Placental epithelial cell (primary cell): ENCODE data around the gene SLC12A8. TPM values are rescaled to one million over a fixed set of nuclear protein-coding genes. Genes with fewer than 3 reads are reported as not detected.

ENCODE experiments used
- small RNA-seq: library from RNA; depleted of rRNA; stranded (forward); fragments of <200 nt; gene quantifications from one replicate; pipeline ENCODE3, GENCODE V24; 2012
- total RNA-seq: library from RNA; depleted of rRNA; stranded (reverse); fragments of >200 nt; gene quantifications from 2 replicates; pipeline ENCODE4 v1.2.3, GENCODE V29; 2012

Gene SLC12A8
- 10.2 and 25.1 TPM in 2 replicates for total RNA-seq

DNA sequence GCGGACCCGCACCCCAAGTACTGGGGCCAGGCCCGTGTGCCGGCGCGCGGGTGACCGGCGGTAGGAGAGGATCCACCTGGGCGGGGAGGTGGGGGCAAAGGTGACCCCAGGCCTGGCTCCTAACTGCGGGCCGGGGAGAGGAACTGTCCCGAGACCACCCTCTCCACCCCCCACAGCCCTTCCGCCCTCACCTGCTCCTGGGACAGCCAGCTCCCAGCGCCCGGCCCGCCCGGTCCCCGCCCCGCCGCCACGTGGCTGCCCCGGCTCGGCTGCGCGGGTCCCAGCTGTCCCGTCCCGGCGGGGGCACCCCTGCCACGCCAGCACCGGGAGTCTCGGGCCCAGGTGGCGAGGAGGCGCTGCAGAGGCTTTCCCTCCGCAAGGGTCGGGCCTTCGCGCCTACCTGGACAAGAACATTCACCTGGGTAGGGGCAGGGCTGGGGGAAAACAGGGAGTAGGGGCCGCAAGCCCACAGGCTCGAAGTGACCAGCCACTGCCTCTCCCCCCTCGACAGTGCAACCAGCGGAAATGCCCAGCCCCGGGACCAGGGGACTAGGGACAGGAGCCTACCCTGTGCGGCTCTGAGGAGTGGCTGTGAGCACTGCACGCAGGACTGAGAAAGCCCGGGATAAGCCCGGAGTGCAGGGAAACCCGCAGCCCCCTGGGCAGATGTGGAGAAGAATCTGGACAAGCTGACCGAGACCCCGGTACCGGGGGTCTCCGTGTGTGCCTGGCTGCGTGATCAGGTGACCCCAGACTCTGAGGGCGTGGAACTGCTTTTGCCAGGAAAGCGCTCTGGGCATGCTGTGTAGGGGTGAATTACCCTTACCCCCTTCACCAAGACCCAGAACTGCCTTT lies at the start of gene SLC12A8:
Gene SLC12A8 (minus strand): TSS at position 240 of the 855 bp plus-strand sequence. CDS start 1,399 bp downstream, outside the sequence.

DNA sequence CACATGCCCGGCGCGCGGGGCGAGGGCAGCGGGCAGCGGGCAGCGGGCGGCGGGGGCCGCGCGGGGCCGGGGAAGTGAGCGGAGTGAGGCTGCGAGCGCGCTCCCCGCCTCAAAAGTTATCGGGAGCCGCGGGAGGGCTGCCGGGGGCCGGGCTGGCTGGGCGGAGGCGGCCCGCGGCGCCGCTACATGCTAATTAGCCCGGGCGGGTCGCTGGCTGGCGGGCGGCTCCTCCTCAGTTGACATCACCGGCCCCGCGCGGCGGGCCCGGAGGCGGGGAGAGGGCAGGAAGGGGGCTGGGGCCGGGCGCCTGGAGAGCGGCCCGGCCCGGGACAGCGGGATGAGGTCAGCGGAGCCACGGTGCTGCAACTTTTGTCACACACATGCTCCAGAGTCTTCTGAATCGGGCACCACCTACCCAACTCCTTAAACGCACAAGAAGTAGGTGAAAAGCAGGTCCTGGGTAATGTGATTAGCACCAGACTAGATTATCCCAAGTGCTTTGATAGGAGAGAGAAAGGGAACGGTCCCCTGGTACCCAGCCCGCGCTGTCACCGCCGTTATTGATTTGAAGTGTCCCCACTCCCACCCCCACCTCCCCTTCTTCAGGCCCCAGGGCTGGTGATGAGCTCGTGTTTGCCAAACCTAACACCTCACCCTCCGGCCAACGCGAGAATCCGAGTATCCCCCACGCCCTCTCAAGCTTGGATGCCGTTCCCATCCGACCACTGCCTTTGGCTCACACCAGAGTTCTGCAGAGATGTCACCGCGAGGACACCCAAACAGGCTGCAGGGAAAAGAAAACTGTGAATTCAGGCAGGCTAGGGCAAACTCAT lies 156.4 kb downstream of the SLC12A8 start, which contains the start of gene HEG1:
Gene HEG1 (minus strand): TSS at position 85 of the 833 bp plus-strand sequence. CDS start 107 bp downstream, outside the sequence.

Small RNAs within 50 kb of the gene (small RNA-seq; reads per million reads assigned to genes)
- gene MIR5092 (0.17 reads per million), gene RNA5SP137 (not detected), gene RNU6-230P (not detected)

Other genes starting within 250 kb of the SLC12A8 start
- gene HEG1, start 156.8 kb downstream of the SLC12A8 start, total RNA-seq, result 25.5 and 203 TPM in 2 replicates
- 20.8 and 27.1 TPM in 2 replicates for gene ZNF148, start 162.6 kb upstream of the SLC12A8 start, total RNA-seq